NCI-H2227 treated with DMSO at 0.1 percent for 48 hours (cell line): Measurements from ENCODE around the gene IRAK4.

Experiments
- DNase-seq: peaks from one replicate; lab custom pipeline; 2025; lab: John Stamatoyannopoulos, UW

Gene IRAK4

DNA sequence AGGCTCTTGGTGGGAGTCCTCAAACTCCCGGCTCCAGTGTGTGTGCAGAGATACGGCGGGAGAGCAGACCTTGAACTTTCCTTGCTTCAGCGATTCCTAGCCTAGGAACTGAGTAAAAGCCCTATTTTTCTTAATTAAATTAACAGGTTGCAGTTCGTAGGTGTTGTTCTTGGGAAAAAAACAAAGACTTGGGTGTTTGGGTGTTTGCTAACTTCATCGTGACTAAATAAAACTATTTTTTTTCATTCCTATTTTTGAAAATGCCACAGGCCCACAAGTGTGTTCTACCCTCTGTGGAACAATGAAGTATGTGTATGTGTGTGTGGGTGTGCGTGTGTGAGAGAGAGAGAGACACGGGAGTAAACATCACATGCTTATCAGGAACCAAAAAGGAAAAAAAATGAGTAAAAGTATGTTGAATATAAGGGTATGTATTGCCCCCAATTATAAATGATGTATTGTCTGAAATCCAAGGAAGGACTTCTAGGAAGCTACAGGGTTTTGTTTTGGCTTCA lies 77.8 kb downstream of the IRAK4 start:
- DNase-seq, result no peak
